ENCODE results near the gene ZNF444. TPM values are rescaled to one million over a fixed set of nuclear protein-coding genes. Genes with fewer than 3 reads are reported as not detected.

ZNF444 gene
- total and polyA plus RNA-seq, 2 donors from 2014 or later: 28.4 to 39.6 TPM

DNA sequence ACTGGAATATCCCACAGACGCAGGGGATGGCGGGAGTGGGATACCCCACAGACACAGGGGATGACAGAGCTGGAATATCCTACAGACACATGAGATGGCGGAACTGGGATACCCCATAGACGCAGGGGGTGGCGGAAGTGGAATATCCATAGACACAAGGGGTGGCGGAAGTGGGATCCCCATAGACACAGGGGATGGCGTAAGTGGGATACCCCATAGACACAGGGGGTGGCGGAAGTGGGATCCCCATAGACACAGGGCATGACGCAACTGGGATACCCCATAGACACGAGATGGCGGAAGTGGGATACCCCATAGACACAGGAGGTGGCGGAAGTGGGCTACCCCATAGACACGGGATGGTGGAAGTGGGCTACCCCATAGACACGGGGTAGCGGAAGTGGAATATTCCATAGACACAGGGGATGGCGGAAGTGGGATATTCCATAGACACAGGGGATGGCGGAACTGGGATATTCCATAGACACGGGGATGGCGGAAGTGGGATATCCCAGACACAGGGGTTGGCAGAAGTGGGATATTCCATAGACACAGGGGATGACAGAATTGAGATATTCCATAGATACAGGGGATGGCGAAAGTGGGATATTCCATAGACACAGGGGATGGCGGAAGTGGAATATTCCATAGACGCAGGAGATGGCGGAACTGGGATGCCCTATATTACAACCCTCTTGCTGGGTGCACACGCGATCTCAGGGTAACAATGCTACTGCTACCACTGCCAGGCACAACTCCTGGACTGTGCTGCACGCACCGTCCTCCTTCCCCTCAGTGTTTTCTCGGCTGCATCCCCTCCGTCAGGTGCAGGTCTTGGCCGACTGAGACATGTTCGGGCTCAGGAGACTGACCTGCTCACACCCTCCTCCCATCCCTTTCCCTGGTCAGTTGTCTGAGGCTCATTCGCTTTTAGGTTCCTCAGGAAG, 48.1 kb upstream of the ZNF444 start:
- H3K27me3 ChIP-seq (ENCODE audit: control insufficient read depth, insufficient read depth, low read length): no peaks in the 10 kb centered on the region
- no peaks in the 10 kb centered on the region for H3K9me3 ChIP-seq (ENCODE audit: control insufficient read depth in 2 of 3, insufficient read depth in 1 of 3, low read length in 3 of 3)
- peaks cover 0 to 6% (median 4%) of the 10 kb centered on the region in 3 donors for H3K36me3 ChIP-seq (ENCODE audit: control insufficient read depth in 2 of 3, insufficient read depth in 3 of 3, low read length in 3 of 3)
- intact Hi-C loops (cut with DNase I): loop anchor here (10.0 kb wide), 1 partner anchor 242 kb away; no protein-coding TSS in a partner anchor
- no peak overlapping the region for H3K4me3 ChIP-seq (ENCODE audit: low read length in 3 of 3)
- H3K4me1 ChIP-seq (ENCODE audit: control insufficient read depth in 2 of 3, insufficient read depth in 2 of 3, low read depth in 1 of 3, low read length in 3 of 3): no peaks in the 10 kb centered on the region
- no peak overlapping the region for H3K9ac ChIP-seq (ENCODE audit: low read length in 3 of 3)
- DNase-seq: peak in 1 of 5 donors; percentile 18
- TF ChIP-seq, protein P1, sequence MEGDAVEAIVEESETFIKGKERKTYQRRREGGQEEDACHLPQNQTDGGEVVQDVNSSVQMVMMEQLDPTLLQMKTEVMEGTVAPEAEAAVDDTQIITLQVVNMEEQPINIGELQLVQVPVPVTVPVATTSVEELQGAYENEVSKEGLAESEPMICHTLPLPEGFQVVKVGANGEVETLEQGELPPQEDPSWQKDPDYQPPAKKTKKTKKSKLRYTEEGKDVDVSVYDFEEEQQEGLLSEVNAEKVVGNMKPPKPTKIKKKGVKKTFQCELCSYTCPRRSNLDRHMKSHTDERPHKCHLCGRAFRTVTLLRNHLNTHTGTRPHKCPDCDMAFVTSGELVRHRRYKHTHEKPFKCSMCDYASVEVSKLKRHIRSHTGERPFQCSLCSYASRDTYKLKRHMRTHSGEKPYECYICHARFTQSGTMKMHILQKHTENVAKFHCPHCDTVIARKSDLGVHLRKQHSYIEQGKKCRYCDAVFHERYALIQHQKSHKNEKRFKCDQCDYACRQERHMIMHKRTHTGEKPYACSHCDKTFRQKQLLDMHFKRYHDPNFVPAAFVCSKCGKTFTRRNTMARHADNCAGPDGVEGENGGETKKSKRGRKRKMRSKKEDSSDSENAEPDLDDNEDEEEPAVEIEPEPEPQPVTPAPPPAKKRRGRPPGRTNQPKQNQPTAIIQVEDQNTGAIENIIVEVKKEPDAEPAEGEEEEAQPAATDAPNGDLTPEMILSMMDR (IDR thresholded peaks at IDR 0.05; ENCODE audit: borderline replicate concordance, extremely low read depth, insufficient read depth): no peak
- no peak for FAIRE-seq
- H3K27ac ChIP-seq (ENCODE audit: low read depth in 2 of 2, low read length in 2 of 2): no peak overlapping the region

DNA sequence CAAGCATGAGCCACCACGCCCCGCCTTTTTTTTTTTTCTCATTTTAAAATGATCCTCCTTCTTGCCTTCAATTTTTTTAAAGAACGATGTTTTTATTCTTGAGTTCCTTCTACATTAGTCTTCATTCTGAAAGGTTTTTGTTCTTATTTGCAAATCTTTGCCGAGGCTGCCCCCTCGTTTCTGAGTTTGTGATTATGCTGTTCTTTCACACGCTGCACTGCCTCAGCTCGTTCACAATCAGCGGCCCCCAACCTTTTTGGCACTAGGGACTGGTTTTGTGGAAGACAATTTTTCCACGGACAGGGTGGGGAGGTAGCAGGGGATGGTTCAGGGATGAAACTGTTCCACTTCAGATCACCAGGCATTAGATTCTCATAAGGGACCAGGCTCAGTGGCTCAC, 46.6 kb upstream of the ZNF444 start:
- Histone ChIP-seq H3K4me3 (ENCODE audit: low read length in 3 of 3) (no peak overlapping the region), H3K36me3 (ENCODE audit: control insufficient read depth in 2 of 3, insufficient read depth in 3 of 3, low read length in 3 of 3) (peaks cover 0 to 6% (median 4%) of the 10 kb centered on the region in 3 donors), H3K27me3 (ENCODE audit: control insufficient read depth, insufficient read depth, low read length) (no peaks in the 10 kb centered on the region), H3K9me3 (ENCODE audit: control insufficient read depth in 2 of 3, insufficient read depth in 1 of 3, low read length in 3 of 3) (no peaks in the 10 kb centered on the region), H3K4me1 (ENCODE audit: control insufficient read depth in 2 of 3, insufficient read depth in 2 of 3, low read depth in 1 of 3, low read length in 3 of 3) (no peaks in the 10 kb centered on the region), H3K9ac (ENCODE audit: low read length in 3 of 3) (no peak overlapping the region), H3K27ac (ENCODE audit: low read depth in 2 of 2, low read length in 2 of 2) (no peak overlapping the region)
- DNase-seq: peak in 1 of 5 donors; percentile 22
- intact Hi-C loops (cut with DNase I): loop anchor here (10.0 kb wide), 1 partner anchor 240 kb away; no protein-coding TSS in a partner anchor
- FAIRE-seq: no peak
- TF ChIP-seq, protein P1 (IDR thresholded peaks at IDR 0.05; ENCODE audit: borderline replicate concordance, extremely low read depth, insufficient read depth): no peak

GRCh38 chr19:56096665-56097064, 44.4 kb upstream of the ZNF444 start:
- Histone ChIP-seq H3K4me3 (ENCODE audit: low read length in 3 of 3) (no peak overlapping the region), H3K27ac (ENCODE audit: low read depth in 2 of 2, low read length in 2 of 2) (no peak overlapping the region), H3K9ac (ENCODE audit: low read length in 3 of 3) (no peak overlapping the region), H3K36me3 (ENCODE audit: control insufficient read depth in 2 of 3, insufficient read depth in 3 of 3, low read length in 3 of 3) (peaks cover 0 to 11% (median 4%) of the 10 kb centered on the region in 3 donors), H3K4me1 (ENCODE audit: control insufficient read depth in 2 of 3, insufficient read depth in 2 of 3, low read depth in 1 of 3, low read length in 3 of 3) (no peaks in the 10 kb centered on the region), H3K27me3 (ENCODE audit: control insufficient read depth, insufficient read depth, low read length) (no peaks in the 10 kb centered on the region), H3K9me3 (ENCODE audit: control insufficient read depth in 2 of 3, insufficient read depth in 1 of 3, low read length in 3 of 3) (no peaks in the 10 kb centered on the region)
- intact Hi-C loops (cut with DNase I): loop anchor here (10.0 kb wide), 1 partner anchor 238 kb away; no protein-coding TSS in a partner anchor
- peak in 1 of 5 donors; percentile 33 for DNase-seq
- FAIRE-seq: no peak
- TF ChIP-seq, protein P1 (IDR thresholded peaks at IDR 0.05; ENCODE audit: borderline replicate concordance, extremely low read depth, insufficient read depth): no peak
